ENCODE results near the gene ZNF827. TPM values are rescaled to one million over a fixed set of nuclear protein-coding genes. Genes with fewer than 3 reads are reported as not detected.

ZNF827 gene
- polyA plus RNA-seq, 1 donor (not counting 4 experiments of a cell fraction or from before 2014, with no cell fraction given), result 4.7 TPM

- H3K9me3 ChIP-seq (ENCODE audit: control insufficient read depth, low read depth, low read length), result no peaks in the 10 kb centered on the region
- FAIRE-seq, result no peak
- no peak overlapping the region for H3K4me3 ChIP-seq (ENCODE audit: control insufficient read depth in 2 of 3, extremely low read depth in 1 of 3, insufficient read depth in 2 of 3, low read depth in 1 of 3, low read length in 3 of 3)
- TF ChIP-seq EZH2 (IDR thresholded peaks at IDR 0.05; ENCODE audit: low read length) (no peak), CTCF (optimal IDR thresholded peaks at IDR 0.05 in 1 of 3, IDR thresholded peaks at IDR 0.05 in 1 of 3, conservative IDR thresholded peaks at IDR 0.05 in 1 of 3; ENCODE audit: extremely low read depth in 1 of 3, insufficient read depth in 2 of 3, low read length in 3 of 3) (no peak)
- H3K4me1 ChIP-seq (ENCODE audit: control insufficient read depth, extremely low read depth, insufficient read depth, low read length), result no peaks in the 10 kb centered on the region
- no peak overlapping the region for H2AFZ ChIP-seq (ENCODE audit: control insufficient read depth, low read length)
- DNase-seq (ENCODE audit: low read depth, low spot score), result no peak
- H4K20me1 ChIP-seq (ENCODE audit: control insufficient read depth, extremely low read depth, insufficient read depth, low read length), result no peaks in the 10 kb centered on the region
- dilution Hi-C loops (cut with MboI; ENCODE audit: extremely low pct_ligation_motif_present, low sequenced_read_pairs), result no loop called here
- H3K27ac ChIP-seq (ENCODE audit: control insufficient read depth, insufficient read depth, low read length), result no peak overlapping the region
- H3K27me3 ChIP-seq (ENCODE audit: control insufficient read depth, extremely low read depth, insufficient read depth, low read length), result no peaks in the 10 kb centered on the region
- H3K9me1 ChIP-seq (ENCODE audit: control insufficient read depth, extremely low read depth, insufficient read depth, low read length), result no peaks in the 10 kb centered on the region
- no peak overlapping the region for H3K9ac ChIP-seq (ENCODE audit: control insufficient read depth, extremely low read depth, insufficient read depth, low read length)
- H3K36me3 ChIP-seq (ENCODE audit: control insufficient read depth in 2 of 2, extremely low read depth in 1 of 2, insufficient read depth in 2 of 2, low read length in 2 of 2), result no peaks in the 10 kb centered on the region
- no peak overlapping the region for H3K4me2 ChIP-seq (ENCODE audit: control insufficient read depth, extremely low read depth, insufficient read depth, low read depth, low read length)
- no peaks in the 10 kb centered on the region for H3K79me2 ChIP-seq (ENCODE audit: control insufficient read depth, insufficient read depth, low read length)
Measured at GRCh38 chr4:145824463-145824862, 114.2 kb downstream of the ZNF827 start.

- dilution Hi-C loops (cut with MboI; ENCODE audit: extremely low pct_ligation_motif_present, low sequenced_read_pairs), result no loop called here
- H4K20me1 ChIP-seq (ENCODE audit: control insufficient read depth, extremely low read depth, insufficient read depth, low read length), result no peaks in the 10 kb centered on the region
- no peaks in the 10 kb centered on the region for H3K9me1 ChIP-seq (ENCODE audit: control insufficient read depth, extremely low read depth, insufficient read depth, low read length)
- H3K4me3 ChIP-seq (ENCODE audit: control insufficient read depth in 2 of 3, extremely low read depth in 1 of 3, insufficient read depth in 2 of 3, low read depth in 1 of 3, low read length in 3 of 3), result no peak overlapping the region
- no peak overlapping the region for H3K9ac ChIP-seq (ENCODE audit: control insufficient read depth, extremely low read depth, insufficient read depth, low read length)
- H3K79me2 ChIP-seq (ENCODE audit: control insufficient read depth, insufficient read depth, low read length), result no peaks in the 10 kb centered on the region
- H3K36me3 ChIP-seq (ENCODE audit: control insufficient read depth in 2 of 2, extremely low read depth in 1 of 2, insufficient read depth in 2 of 2, low read length in 2 of 2), result no peaks in the 10 kb centered on the region
- H3K27ac ChIP-seq (ENCODE audit: control insufficient read depth, insufficient read depth, low read length), result no peak overlapping the region
- H3K4me1 ChIP-seq (ENCODE audit: control insufficient read depth, extremely low read depth, insufficient read depth, low read length), result no peaks in the 10 kb centered on the region
- no peaks in the 10 kb centered on the region for H3K9me3 ChIP-seq (ENCODE audit: control insufficient read depth, low read depth, low read length)
- TF ChIP-seq EZH2 (IDR thresholded peaks at IDR 0.05; ENCODE audit: low read length), result no peak
- no peak for TF ChIP-seq CTCF (optimal IDR thresholded peaks at IDR 0.05 in 1 of 3, IDR thresholded peaks at IDR 0.05 in 1 of 3, conservative IDR thresholded peaks at IDR 0.05 in 1 of 3; ENCODE audit: extremely low read depth in 1 of 3, insufficient read depth in 2 of 3, low read length in 3 of 3)
- no peaks in the 10 kb centered on the region for H3K27me3 ChIP-seq (ENCODE audit: control insufficient read depth, extremely low read depth, insufficient read depth, low read length)
- FAIRE-seq, result no peak
- no peak for DNase-seq (ENCODE audit: low read depth, low spot score)
- no peak overlapping the region for H3K4me2 ChIP-seq (ENCODE audit: control insufficient read depth, extremely low read depth, insufficient read depth, low read depth, low read length)
- H2AFZ ChIP-seq (ENCODE audit: control insufficient read depth, low read length), result no peak overlapping the region
Measured at GRCh38 chr4:145823743-145824142, 114.9 kb downstream of the ZNF827 start.
